Thyroid gland (tissue), 4 donors: ENCODE measurements around the gene REM1.

Source experiments
- POLR2A ChIP-seq, 2 donors: fragments of 450-650 bp; IDR thresholded peaks; one replicate each; pipeline ENCODE4 v1.6.1; 2017; ENCODE audit warnings: antibody characterized with exemption in 2 of 2, mild to moderate bottlenecking in 2 of 2, moderate library complexity in 1 of 2
- TF ChIP-seq, protein P1 (sequence below), 6 experiments: fragments of 200-600 bp in 3 of 6; fragments of 450-650 bp in 3 of 6; sonication (generic) in 3 of 6; IDR thresholded peaks; one replicate each; pipeline ENCODE4 v1.5.1; 2016 to 2019; ENCODE audit warnings: antibody characterized with exemption in 6 of 6, mild to moderate bottlenecking in 2 of 6, inconsistent platforms in 1 of 6, moderate library complexity in 1 of 6

DNA sequence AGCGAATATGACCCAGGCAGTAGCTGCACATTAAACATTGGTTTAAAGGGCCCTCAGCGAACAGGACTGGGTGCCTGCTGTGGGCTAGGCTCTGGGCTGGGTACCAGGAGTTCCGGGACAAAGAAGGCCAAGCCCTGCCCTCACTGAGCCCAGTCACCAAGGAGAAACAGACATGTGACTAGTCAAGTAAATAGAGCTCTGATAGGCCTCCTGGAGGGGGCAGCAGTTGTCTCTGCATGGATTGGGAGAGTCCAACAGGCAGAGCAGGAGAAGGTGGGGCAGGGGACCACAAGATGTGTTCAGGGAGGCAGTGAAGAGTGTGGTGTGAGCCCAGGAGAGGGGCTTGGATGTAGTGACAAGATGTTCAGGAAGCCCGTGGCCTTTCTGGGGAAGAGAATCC is 42.3 kb downstream of the REM1 start:
- TF ChIP-seq, protein P1, sequence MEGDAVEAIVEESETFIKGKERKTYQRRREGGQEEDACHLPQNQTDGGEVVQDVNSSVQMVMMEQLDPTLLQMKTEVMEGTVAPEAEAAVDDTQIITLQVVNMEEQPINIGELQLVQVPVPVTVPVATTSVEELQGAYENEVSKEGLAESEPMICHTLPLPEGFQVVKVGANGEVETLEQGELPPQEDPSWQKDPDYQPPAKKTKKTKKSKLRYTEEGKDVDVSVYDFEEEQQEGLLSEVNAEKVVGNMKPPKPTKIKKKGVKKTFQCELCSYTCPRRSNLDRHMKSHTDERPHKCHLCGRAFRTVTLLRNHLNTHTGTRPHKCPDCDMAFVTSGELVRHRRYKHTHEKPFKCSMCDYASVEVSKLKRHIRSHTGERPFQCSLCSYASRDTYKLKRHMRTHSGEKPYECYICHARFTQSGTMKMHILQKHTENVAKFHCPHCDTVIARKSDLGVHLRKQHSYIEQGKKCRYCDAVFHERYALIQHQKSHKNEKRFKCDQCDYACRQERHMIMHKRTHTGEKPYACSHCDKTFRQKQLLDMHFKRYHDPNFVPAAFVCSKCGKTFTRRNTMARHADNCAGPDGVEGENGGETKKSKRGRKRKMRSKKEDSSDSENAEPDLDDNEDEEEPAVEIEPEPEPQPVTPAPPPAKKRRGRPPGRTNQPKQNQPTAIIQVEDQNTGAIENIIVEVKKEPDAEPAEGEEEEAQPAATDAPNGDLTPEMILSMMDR (IDR thresholded peaks at IDR 0.05) = peak in 4 of 6 experiments; percentile 11 to 21 (median 16)
- TF ChIP-seq POLR2A (IDR thresholded peaks at IDR 0.05) = no peak
